ENCODE measurements around the gene MCM3AP. TPM values are rescaled to one million over a fixed set of nuclear protein-coding genes. Genes with fewer than 3 reads are reported as not detected.

MCM3AP gene
- total RNA-seq, 1 experiment from 2014 or later, result 140 TPM

DNA sequence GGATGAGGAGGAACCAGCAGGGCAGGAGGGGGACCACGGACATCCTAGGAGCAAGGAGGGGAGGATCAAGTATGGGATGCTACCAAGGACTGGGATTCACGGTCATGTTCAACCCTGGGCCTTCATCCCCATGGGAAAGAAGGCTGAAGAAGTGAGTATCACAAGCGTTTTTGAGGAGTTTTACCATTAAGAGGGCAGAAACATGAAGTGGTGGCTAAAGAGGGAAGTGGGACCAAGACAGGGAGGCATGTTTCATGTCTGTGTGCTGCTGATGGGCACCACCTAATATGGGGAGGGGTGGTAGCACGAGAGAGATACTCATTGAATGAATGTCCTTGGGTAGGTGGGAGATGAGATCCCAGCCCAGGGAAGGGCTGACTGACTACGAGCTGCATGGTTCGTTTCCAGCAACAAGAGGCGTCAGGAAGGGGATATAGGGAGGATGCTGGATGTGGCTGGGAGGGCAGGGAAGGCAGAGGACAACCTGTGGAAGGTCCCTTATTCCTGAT lies 45.5 kb downstream of the MCM3AP start:
- ChIA-PET CTCF (no interaction called here), POLR2A (ENCODE audit: unreplicated experiment) (no interaction called here)
- H3K4me2 ChIP-seq (ENCODE audit: low read length), result no peak overlapping the region
- no peaks in the 10 kb centered on the region for H4K20me1 ChIP-seq (ENCODE audit: low read length)
- intact Hi-C loops (cut with micrococcal nuclease), result no loop called here
- H3K79me2 ChIP-seq (ENCODE audit: low read length), result no peaks in the 10 kb centered on the region
- DNase-seq (no peak), ATAC-seq (no peak)
- no peak overlapping the region for H3K9ac ChIP-seq (ENCODE audit: low read length)
- no peaks in the 10 kb centered on the region for H3K4me1 ChIP-seq (ENCODE audit: insufficient read depth, low read length)
- no peak overlapping the region for H3K27ac ChIP-seq (ENCODE audit: low read length)
- no peak overlapping the region for H3K4me3 ChIP-seq (ENCODE audit: low read length)
- H3F3A ChIP-seq (ENCODE audit: low read length, unreplicated experiment), result no peaks in the 10 kb centered on the region
- no TSS peak for BruUV-seq (replicated peaks)
- no peak overlapping the region for H2AFZ ChIP-seq (ENCODE audit: low read length)
- peaks cover 71% of the 10 kb centered on the region for H3K36me3 ChIP-seq (ENCODE audit: low read depth, low read length)
- H3K27me3 ChIP-seq (ENCODE audit: low read length), result no peaks in the 10 kb centered on the region
- H3K9me2 ChIP-seq (replicated peaks; ENCODE audit: low read length), result no peaks in the 10 kb centered on the region
- TF ChIP-seq EZH2phosphoT487 (IDR thresholded peaks at IDR 0.05; ENCODE audit: borderline replicate concordance, low read length) (no peak), CTCF (conservative IDR thresholded peaks at IDR 0.05; ENCODE audit: low read depth, low read length) (no peak), EZH2 (IDR thresholded peaks at IDR 0.05; ENCODE audit: low read length, unreplicated experiment) (no peak)
- no peaks in the 10 kb centered on the region for H3K9me3 ChIP-seq (ENCODE audit: low read length)

DNA sequence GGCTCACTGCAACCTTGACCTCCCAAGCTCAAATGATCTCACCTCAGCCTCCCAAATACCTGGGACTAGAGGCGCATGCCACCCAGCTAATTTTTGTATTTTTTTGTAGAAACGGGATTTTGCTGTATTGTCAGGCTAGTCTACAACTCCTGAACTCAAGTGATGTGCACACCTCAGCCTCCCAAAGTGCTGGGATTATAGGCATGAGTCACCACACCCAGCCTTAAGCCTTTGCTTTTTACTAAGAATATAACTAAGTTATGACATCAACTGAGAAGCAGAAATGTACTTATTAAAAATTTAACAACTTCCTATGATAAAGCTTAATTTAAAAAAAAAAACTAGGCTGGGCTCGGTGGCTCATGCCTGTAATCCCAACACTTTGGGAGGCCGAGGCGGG lies 47.9 kb downstream of the MCM3AP start:
- no peaks in the 10 kb centered on the region for H3K4me1 ChIP-seq (ENCODE audit: insufficient read depth, low read length)
- H2AFZ ChIP-seq (ENCODE audit: low read length), result no peak overlapping the region
- H3K27ac ChIP-seq (ENCODE audit: low read length), result no peak overlapping the region
- no peak for DNase-seq
- H3K4me2 ChIP-seq (ENCODE audit: low read length), result no peak overlapping the region
- H4K20me1 ChIP-seq (ENCODE audit: low read length), result no peaks in the 10 kb centered on the region
- H3K36me3 ChIP-seq (ENCODE audit: low read depth, low read length), result peaks cover 62% of the 10 kb centered on the region
- ATAC-seq, result peak; percentile 31; the same call in 1 of the 2 replicates
- no TSS peak for BruUV-seq (replicated peaks)
- no peaks in the 10 kb centered on the region for H3K79me2 ChIP-seq (ENCODE audit: low read length)
- TF ChIP-seq CTCF (conservative IDR thresholded peaks at IDR 0.05; ENCODE audit: low read depth, low read length) (no peak), EZH2 (IDR thresholded peaks at IDR 0.05; ENCODE audit: low read length, unreplicated experiment) (no peak), EZH2phosphoT487 (IDR thresholded peaks at IDR 0.05; ENCODE audit: borderline replicate concordance, low read length) (no peak)
- no peaks in the 10 kb centered on the region for H3F3A ChIP-seq (ENCODE audit: low read length, unreplicated experiment)
- no peaks in the 10 kb centered on the region for H3K9me2 ChIP-seq (replicated peaks; ENCODE audit: low read length)
- ChIA-PET POLR2A (ENCODE audit: unreplicated experiment) (no interaction called here), CTCF (no interaction called here)
- no peak overlapping the region for H3K9ac ChIP-seq (ENCODE audit: low read length)
- no peaks in the 10 kb centered on the region for H3K9me3 ChIP-seq (ENCODE audit: low read length)
- H3K4me3 ChIP-seq (ENCODE audit: low read length), result no peak overlapping the region
- H3K27me3 ChIP-seq (ENCODE audit: low read length), result no peaks in the 10 kb centered on the region
- intact Hi-C loops (cut with micrococcal nuclease), result no loop called here

- no TSS peak for BruUV-seq (replicated peaks)
- TF ChIP-seq EZH2phosphoT487 (IDR thresholded peaks at IDR 0.05; ENCODE audit: borderline replicate concordance, low read length), result no peak
- no peak for TF ChIP-seq EZH2 (IDR thresholded peaks at IDR 0.05; ENCODE audit: low read length, unreplicated experiment)
- no peak for TF ChIP-seq CTCF (conservative IDR thresholded peaks at IDR 0.05; ENCODE audit: low read depth, low read length)
Measured at GRCh38 chr21:46234436-46234950, 50.9 kb downstream of the MCM3AP start.

More at GRCh38 chr21:46234436-46234950, 50.9 kb downstream of the MCM3AP start:
- Histone ChIP-seq H3F3A (ENCODE audit: low read length, unreplicated experiment) (no peaks in the 10 kb centered on the region), H3K4me3 (ENCODE audit: low read length) (no peak overlapping the region), H3K36me3 (ENCODE audit: low read depth, low read length) (peaks cover 47% of the 10 kb centered on the region), H3K79me2 (ENCODE audit: low read length) (peaks cover 16% of the 10 kb centered on the region), H3K4me1 (ENCODE audit: insufficient read depth, low read length) (peaks cover 13% of the 10 kb centered on the region), H3K9me3 (ENCODE audit: low read length) (no peaks in the 10 kb centered on the region), H3K4me2 (ENCODE audit: low read length) (no peak overlapping the region), H3K9ac (ENCODE audit: low read length) (no peak overlapping the region), H3K9me2 (replicated peaks; ENCODE audit: low read length) (no peaks in the 10 kb centered on the region), H4K20me1 (ENCODE audit: low read length) (no peaks in the 10 kb centered on the region), H3K27me3 (ENCODE audit: low read length) (no peaks in the 10 kb centered on the region), H2AFZ (ENCODE audit: low read length) (no peak overlapping the region), H3K27ac (ENCODE audit: low read length) (no peak overlapping the region)
- intact Hi-C loops (cut with micrococcal nuclease), result no loop called here
- CTCF ChIA-PET, result no interaction called here
- no peak for DNase-seq
- no peak for ATAC-seq
- POLR2A ChIA-PET (ENCODE audit: unreplicated experiment), result no interaction called here
